ENCODE results near the gene HPSE2. TPM values are rescaled to one million over a fixed set of nuclear protein-coding genes. Genes with fewer than 3 reads are reported as not detected.

Gene HPSE2
- total RNA-seq, 1 donor from 2014 or later: not detected

GRCh38 chr10:98855403-98856189, 380.1 kb downstream of the HPSE2 start:
- TF ChIP-seq CTCF (IDR thresholded peaks at IDR 0.05; ENCODE audit: borderline replicate concordance): no peak
- Histone ChIP-seq H3K36me3 (no peaks in the 10 kb centered on the region), H3K27ac (replicated peaks) (no peak overlapping the region), H3K27me3 (ENCODE audit: low read depth) (no peaks in the 10 kb centered on the region), H3K9me3 (replicated peaks) (no peaks in the 10 kb centered on the region), H3K4me3 (no peak overlapping the region), H3K4me1 (no peaks in the 10 kb centered on the region)
- intact Hi-C loops (cut with micrococcal nuclease): no loop called here
- no peak for DNase-seq

- Histone ChIP-seq H3K27me3 (ENCODE audit: low read depth) (no peaks in the 10 kb centered on the region), H3K27ac (replicated peaks) (no peak overlapping the region), H3K36me3 (no peaks in the 10 kb centered on the region), H3K9me3 (replicated peaks) (no peaks in the 10 kb centered on the region), H3K4me1 (no peaks in the 10 kb centered on the region), H3K4me3 (no peak overlapping the region)
- no peak for DNase-seq
- TF ChIP-seq CTCF (IDR thresholded peaks at IDR 0.05; ENCODE audit: borderline replicate concordance): no peak
- intact Hi-C loops (cut with micrococcal nuclease): no loop called here
These were observed 383.0 kb downstream of the HPSE2 start for GRCh38 chr10:98852686-98853085.

- H3K4me1 ChIP-seq: no peaks in the 10 kb centered on the region
- H3K4me3 ChIP-seq: no peak overlapping the region
- H3K27ac ChIP-seq (replicated peaks): no peak overlapping the region
- DNase-seq: no peak
- TF ChIP-seq CTCF (IDR thresholded peaks at IDR 0.05; ENCODE audit: borderline replicate concordance): no peak
- H3K36me3 ChIP-seq: no peaks in the 10 kb centered on the region
- intact Hi-C loops (cut with micrococcal nuclease): no loop called here
- H3K27me3 ChIP-seq (ENCODE audit: low read depth): peaks cover 5% of the 10 kb centered on the region
- H3K9me3 ChIP-seq (replicated peaks): no peaks in the 10 kb centered on the region
These were observed 387.3 kb downstream of the HPSE2 start for GRCh38 chr10:98848361-98848760.

GRCh38 chr10:98846787-98847186, 388.9 kb downstream of the HPSE2 start:
- no peak overlapping the region for H3K27ac ChIP-seq (replicated peaks)
- no peaks in the 10 kb centered on the region for H3K4me1 ChIP-seq
- H3K9me3 ChIP-seq (replicated peaks): no peaks in the 10 kb centered on the region
- H3K4me3 ChIP-seq: no peak overlapping the region
- no peaks in the 10 kb centered on the region for H3K36me3 ChIP-seq
- no peak for TF ChIP-seq CTCF (IDR thresholded peaks at IDR 0.05; ENCODE audit: borderline replicate concordance)
- H3K27me3 ChIP-seq (ENCODE audit: low read depth): peaks cover 5% of the 10 kb centered on the region
- intact Hi-C loops (cut with micrococcal nuclease): no loop called here
- DNase-seq: no peak

GRCh38 chr10:98833542-98833941, 402.1 kb downstream of the HPSE2 start:
- Histone ChIP-seq H3K27me3 (ENCODE audit: low read depth) (peaks cover 11% of the 10 kb centered on the region), H3K9me3 (replicated peaks) (no peaks in the 10 kb centered on the region), H3K27ac (replicated peaks) (no peak overlapping the region), H3K4me1 (no peaks in the 10 kb centered on the region), H3K4me3 (no peak overlapping the region), H3K36me3 (no peaks in the 10 kb centered on the region)
- intact Hi-C loops (cut with micrococcal nuclease): no loop called here
- no peak for DNase-seq
- no peak for TF ChIP-seq CTCF (IDR thresholded peaks at IDR 0.05; ENCODE audit: borderline replicate concordance)
